ENCODE measurements around the gene TESK2.
A peak's percentile ranks its signal among the peaks of the same experiment; 100 is the strongest.

Gene TESK2

DNA sequence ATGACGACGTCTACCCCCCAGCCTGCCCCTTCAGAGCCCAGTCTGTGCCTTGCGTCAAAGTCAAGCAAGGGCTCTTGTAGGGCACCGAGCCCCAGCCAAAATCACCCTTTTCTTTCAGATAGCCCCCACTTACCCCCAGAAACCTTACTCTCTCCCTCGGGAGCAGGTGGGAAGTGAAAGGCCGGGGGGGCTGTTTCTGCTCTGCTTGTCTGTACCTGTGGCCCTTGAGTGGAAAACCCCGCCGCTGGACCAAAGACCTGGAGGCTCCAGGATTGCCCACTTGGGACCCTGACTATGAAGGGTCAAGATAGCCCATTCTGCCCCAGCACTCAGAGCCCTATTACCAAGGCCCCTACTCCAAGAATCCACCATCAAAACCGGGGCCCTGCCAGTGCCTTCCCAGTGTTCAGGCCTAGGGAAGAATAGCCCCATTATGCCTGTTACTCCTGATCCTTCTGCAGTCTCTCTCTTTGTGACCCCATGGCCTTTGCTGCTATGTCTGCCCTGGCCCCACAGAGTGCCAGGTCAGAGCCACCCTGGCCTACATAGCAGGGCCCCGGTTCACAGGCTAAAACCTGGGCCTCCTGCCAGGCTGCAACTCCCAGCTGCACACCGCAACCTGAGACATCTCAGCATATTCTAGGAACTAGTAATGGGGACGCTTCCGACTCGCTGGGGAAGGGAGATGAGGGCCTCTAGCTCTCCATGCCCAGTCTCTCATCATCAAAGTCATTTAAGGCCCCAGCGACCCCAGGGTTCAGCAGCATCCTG, 186.5 kb downstream of the TESK2 start:
- peak; percentile 20 for DNase-seq (ENCODE audit: low read depth)

DNA sequence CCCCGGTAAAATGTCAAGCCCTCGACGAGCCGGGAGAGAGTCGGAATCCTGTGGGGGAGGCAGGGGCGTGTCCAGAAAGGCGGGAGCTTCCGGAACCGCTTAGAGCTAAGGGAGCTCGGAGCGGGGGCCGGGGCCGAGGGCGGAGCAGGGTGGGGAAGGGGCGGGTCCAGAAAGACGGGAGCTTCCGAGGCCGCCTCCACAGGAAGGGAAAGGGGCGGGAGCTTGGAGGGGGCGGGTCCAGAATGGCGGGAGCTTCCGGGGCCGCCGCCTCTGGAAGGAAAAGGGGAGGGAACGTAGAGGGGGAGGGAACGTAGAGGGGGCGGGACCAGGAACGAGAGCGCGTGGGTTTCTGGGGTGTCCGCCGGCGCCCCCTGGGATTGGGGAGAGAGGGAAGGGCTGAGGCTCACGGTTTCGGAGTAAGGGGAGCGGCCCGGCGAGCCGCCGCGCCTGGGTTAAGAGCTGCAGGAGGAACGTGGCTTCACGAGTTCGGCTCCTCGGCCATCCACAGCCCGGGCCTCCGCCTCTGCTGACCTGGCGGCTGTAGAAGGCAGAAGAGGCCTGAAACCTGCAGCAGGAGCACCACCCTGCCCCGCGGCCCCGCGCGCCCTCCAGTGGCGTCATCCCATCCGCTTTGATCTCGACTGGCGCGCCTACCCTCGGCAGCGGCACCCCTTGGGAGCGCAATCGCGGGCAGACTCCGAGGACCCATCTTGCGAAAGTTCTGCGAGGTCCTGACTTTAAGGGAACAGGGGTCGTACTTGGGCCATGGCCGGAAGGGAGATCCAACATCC, 187.2 kb downstream of the TESK2 start:
- DNase-seq (ENCODE audit: low read depth): peak; percentile 98

DNA sequence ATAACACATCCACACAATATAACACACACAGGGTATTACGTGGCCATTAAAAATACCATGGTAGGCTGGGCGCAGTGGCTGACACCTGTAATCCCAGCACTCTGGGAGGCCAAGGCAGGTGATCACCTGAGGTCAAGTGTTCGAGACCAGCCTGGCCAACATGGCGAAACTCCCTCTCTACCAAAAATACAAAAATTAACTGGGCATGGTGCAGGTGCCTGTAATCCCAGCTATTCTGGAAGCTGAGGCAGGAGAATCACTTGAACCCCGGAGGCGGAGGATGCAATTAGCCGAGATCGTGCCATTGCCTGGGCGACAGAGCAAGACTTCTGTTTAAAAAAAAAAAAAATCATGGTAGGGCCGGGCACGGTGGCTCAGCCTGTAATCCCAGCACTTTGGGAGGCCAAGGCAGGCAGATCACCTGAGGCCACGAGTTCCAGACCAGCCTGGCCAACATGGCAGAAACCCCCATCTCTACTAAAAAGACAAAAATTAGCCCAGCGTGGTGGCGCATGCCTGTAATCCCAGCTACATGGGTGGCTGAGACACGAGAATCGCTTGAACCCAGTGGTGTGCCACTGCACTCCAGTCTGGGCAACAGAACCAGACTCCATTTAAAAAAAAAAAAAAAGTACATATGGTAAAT, 188.3 kb downstream of the TESK2 start:
- DNase-seq (ENCODE audit: low read depth): no peak

- no peak for DNase-seq (ENCODE audit: low read depth)
These were observed 190.3 kb downstream of the TESK2 start for GRCh38 chr1:45300669-45300997.

DNA sequence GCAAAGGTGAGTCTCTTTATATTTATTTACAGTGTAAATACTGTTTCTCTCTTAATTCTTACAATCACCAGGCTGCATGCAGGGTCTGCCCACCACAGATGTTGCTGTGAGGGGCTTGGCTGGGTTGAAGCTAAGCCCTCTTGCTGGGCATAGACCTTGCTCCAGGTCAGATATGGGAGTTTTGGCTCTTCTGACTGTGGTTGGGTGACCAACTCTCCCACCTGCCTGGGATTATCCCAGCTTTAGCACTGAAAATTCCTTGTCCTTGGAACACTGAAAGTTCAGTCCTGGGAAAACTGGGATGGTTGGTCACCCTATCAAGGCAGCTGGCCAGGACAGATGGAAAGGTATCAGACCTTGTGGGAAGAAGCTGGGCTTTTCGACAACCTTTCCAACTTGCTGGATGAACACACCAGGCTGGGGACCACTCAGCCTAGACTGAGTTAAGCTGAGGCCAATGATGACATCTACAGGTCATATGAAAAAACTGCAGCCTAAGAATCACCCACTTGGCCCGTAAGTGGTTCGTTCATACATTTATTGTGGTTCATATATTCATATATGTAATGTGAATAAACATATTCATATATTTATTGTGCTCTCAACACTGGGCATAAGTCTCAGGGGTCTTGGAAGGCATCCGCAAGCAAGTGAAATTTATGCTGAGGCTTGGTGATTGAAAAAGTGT, 190.8 kb downstream of the TESK2 start:
- peak; percentile 78 for DNase-seq (ENCODE audit: low read depth)

- DNase-seq (ENCODE audit: low read depth): no peak
These were observed 191.7 kb downstream of the TESK2 start for GRCh38 chr1:45299296-45299695.

- DNase-seq (ENCODE audit: low read depth): no peak
These were observed 193.2 kb downstream of the TESK2 start for GRCh38 chr1:45297666-45298356.

Data from EH (cell line).